ENCODE data around the gene SLC9A9. TPM values are rescaled to one million over a fixed set of nuclear protein-coding genes. Genes with fewer than 3 reads are reported as not detected.

The SLC9A9 gene
- total RNA-seq, 1 donor from 2014 or later = 0.22 TPM

- H3K27me3 Mint-ChIP-seq (ENCODE audit: insufficient read depth, low read depth) = peaks cover 2% of the 10 kb centered on the region
- no peak overlapping the region for H3K27ac Mint-ChIP-seq
- TF ChIP-seq, protein P1, sequence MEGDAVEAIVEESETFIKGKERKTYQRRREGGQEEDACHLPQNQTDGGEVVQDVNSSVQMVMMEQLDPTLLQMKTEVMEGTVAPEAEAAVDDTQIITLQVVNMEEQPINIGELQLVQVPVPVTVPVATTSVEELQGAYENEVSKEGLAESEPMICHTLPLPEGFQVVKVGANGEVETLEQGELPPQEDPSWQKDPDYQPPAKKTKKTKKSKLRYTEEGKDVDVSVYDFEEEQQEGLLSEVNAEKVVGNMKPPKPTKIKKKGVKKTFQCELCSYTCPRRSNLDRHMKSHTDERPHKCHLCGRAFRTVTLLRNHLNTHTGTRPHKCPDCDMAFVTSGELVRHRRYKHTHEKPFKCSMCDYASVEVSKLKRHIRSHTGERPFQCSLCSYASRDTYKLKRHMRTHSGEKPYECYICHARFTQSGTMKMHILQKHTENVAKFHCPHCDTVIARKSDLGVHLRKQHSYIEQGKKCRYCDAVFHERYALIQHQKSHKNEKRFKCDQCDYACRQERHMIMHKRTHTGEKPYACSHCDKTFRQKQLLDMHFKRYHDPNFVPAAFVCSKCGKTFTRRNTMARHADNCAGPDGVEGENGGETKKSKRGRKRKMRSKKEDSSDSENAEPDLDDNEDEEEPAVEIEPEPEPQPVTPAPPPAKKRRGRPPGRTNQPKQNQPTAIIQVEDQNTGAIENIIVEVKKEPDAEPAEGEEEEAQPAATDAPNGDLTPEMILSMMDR (IDR thresholded peaks at IDR 0.05) = no peak
- TF ChIP-seq EZH2 (IDR thresholded peaks at IDR 0.05) = no peak
- no peak for TF ChIP-seq EZH2phosphoT487 (IDR thresholded peaks at IDR 0.05)
- DNase-seq (ENCODE audit: low spot score) = no peak
- H3K27ac ChIP-seq = no peak overlapping the region
- no peak overlapping the region for H3K9ac ChIP-seq
- peaks cover 13% of the 10 kb centered on the region for H3K4me1 ChIP-seq
- H3K4me1 Mint-ChIP-seq = peaks cover 27% of the 10 kb centered on the region
- H3K4me3 ChIP-seq = no peak overlapping the region
- H3K4me3 Mint-ChIP-seq = no peak overlapping the region
- H3K36me3 Mint-ChIP-seq = no peaks in the 10 kb centered on the region
- H3K36me3 ChIP-seq = no peaks in the 10 kb centered on the region
- no peaks in the 10 kb centered on the region for H3K9me3 ChIP-seq (ENCODE audit: low read depth)
- H3K4me2 ChIP-seq = no peak overlapping the region
- no peaks in the 10 kb centered on the region for H3F3A ChIP-seq (ENCODE audit: low read depth)
- H4K20me1 ChIP-seq (ENCODE audit: low read depth) = no peaks in the 10 kb centered on the region
- no peaks in the 10 kb centered on the region for H3K9me3 Mint-ChIP-seq
- no peaks in the 10 kb centered on the region for H3K27me3 ChIP-seq
- H2AFZ ChIP-seq (replicated peaks) = no peak overlapping the region
- no peaks in the 10 kb centered on the region for H3K79me2 ChIP-seq (ENCODE audit: low read depth)
These were observed 496.9 kb downstream of the SLC9A9 start for GRCh38 chr3:143351354-143351753.

DNA sequence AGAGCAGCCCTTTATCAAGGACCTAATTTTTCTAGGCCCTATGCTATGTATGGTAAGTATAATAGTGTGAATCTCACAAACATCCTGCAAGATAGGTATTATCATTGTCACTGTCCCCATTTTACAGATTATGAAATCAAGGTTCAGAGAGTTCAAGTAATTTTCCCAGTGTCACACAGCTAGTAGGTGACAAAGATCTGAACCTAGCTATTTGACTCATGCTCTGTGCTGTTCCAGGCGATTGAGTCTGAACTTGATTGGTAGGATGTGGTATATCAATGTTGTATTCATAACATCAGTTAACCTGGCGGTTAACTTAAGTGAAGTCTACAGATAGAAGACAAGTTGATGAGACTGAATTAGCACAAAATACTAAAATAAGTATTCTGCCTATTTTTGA is 498.8 kb downstream of the SLC9A9 start:
- Histone ChIP-seq H3K9ac (no peak overlapping the region), H3K4me3 (no peak overlapping the region), H3K36me3 (no peaks in the 10 kb centered on the region), H2AFZ (replicated peaks) (no peak overlapping the region), H3K79me2 (ENCODE audit: low read depth) (no peaks in the 10 kb centered on the region), H3K4me2 (no peak overlapping the region), H3K27me3 (no peaks in the 10 kb centered on the region), H3K9me3 (ENCODE audit: low read depth) (no peaks in the 10 kb centered on the region), H3K4me1 (peaks cover 13% of the 10 kb centered on the region), H3K27ac (no peak overlapping the region), H3F3A (ENCODE audit: low read depth) (no peaks in the 10 kb centered on the region), H4K20me1 (ENCODE audit: low read depth) (no peaks in the 10 kb centered on the region)
- no peak for TF ChIP-seq EZH2 (IDR thresholded peaks at IDR 0.05)
- TF ChIP-seq, protein P1 (IDR thresholded peaks at IDR 0.05) = no peak
- no peak for TF ChIP-seq EZH2phosphoT487 (IDR thresholded peaks at IDR 0.05)
- no peak overlapping the region for H3K27ac Mint-ChIP-seq
- no peak overlapping the region for H3K4me3 Mint-ChIP-seq
- H3K27me3 Mint-ChIP-seq (ENCODE audit: insufficient read depth, low read depth) = peaks cover 2% of the 10 kb centered on the region
- no peaks in the 10 kb centered on the region for H3K36me3 Mint-ChIP-seq
- H3K9me3 Mint-ChIP-seq = no peaks in the 10 kb centered on the region
- peaks cover 27% of the 10 kb centered on the region for H3K4me1 Mint-ChIP-seq
- no peak for DNase-seq (ENCODE audit: low spot score)

DNA sequence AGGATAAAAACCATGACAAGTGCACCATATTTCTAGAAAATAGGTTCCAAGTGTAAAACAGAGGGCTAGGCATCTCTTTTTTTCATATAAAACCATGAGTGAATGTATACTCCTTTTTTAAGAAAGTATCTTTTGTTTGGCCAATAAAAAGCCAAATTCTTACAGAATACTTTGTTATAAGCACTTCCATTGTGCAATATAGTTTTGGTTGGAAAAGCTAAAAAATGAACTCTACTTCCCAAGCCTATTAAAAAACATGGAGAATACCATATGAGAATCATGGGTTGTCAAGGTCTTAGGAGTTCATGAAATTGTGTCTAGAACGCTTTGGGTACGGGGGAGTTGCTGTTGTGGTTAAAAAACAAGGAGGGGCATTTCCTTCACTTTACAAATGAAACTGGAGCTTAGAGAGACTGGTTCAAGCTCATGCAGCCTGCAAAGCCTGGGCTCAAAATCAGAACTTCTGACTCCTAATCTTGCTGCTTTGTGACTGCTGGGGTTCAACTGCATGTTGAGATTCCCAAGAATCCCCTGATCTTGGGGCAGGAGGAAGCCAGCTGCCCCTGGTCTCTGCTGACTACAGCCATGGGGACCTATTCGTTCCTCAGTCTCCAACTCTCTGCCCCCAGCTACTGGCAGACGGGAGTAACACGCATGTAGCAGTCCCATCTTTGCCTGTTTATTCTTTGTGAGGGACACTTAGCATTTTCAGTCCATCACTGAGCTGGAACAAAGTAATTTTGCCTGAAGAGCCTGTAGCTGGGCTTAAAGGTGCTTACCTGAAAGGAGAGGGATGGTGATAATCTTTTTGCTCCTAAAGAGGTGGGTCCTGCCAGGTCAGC is 499.6 kb downstream of the SLC9A9 start:
- H3K4me1 Mint-ChIP-seq = peaks cover 27% of the 10 kb centered on the region
- H3K27me3 Mint-ChIP-seq (ENCODE audit: insufficient read depth, low read depth) = peaks cover 2% of the 10 kb centered on the region
- DNase-seq (ENCODE audit: low spot score) = peak; percentile 13
- Histone ChIP-seq H3K4me2 (no peak overlapping the region), H3K4me3 (no peak overlapping the region), H4K20me1 (ENCODE audit: low read depth) (no peaks in the 10 kb centered on the region), H3F3A (ENCODE audit: low read depth) (no peaks in the 10 kb centered on the region), H3K9me3 (ENCODE audit: low read depth) (no peaks in the 10 kb centered on the region), H3K79me2 (ENCODE audit: low read depth) (no peaks in the 10 kb centered on the region), H3K4me1 (peaks cover 13% of the 10 kb centered on the region), H3K27me3 (no peaks in the 10 kb centered on the region), H2AFZ (replicated peaks) (no peak overlapping the region), H3K36me3 (no peaks in the 10 kb centered on the region), H3K27ac (no peak overlapping the region), H3K9ac (no peak overlapping the region)
- no peaks in the 10 kb centered on the region for H3K9me3 Mint-ChIP-seq
- H3K4me3 Mint-ChIP-seq = no peak overlapping the region
- no peak overlapping the region for H3K27ac Mint-ChIP-seq
- no peaks in the 10 kb centered on the region for H3K36me3 Mint-ChIP-seq
- TF ChIP-seq EZH2phosphoT487 (IDR thresholded peaks at IDR 0.05) (no peak), EZH2 (IDR thresholded peaks at IDR 0.05) (no peak)
- TF ChIP-seq, protein P1 (IDR thresholded peaks at IDR 0.05) = peak; percentile 23

All from neural progenitor cell (in vitro differentiated cells).